ENCODE data around the gene IGF2R. TPM values are rescaled to one million over a fixed set of nuclear protein-coding genes. Genes with fewer than 3 reads are reported as not detected.

The IGF2R gene
- total and polyA plus RNA-seq, 2 donors from 2014 or later: 23.7 to 88.6 TPM

DNA sequence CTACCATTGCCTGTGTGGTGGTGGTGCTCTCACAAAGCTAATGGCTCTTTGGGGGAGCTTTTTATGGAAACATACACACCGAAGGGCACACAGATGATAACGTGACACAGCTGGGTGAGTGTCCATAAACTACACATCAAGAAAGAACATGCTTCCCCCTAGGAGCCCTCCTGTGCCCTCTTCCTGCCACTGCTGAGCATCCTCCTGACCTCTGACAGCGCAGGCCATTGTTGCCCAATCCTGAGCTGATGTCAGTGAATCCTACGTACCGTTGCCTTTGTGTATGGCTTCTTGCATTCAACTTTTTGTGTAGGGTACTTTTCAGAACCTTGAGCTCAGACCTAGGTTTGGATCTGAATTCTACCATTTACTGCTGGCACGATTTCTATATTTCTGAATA, 86.9 kb downstream of the IGF2R start:
- TF ChIP-seq, protein P1, sequence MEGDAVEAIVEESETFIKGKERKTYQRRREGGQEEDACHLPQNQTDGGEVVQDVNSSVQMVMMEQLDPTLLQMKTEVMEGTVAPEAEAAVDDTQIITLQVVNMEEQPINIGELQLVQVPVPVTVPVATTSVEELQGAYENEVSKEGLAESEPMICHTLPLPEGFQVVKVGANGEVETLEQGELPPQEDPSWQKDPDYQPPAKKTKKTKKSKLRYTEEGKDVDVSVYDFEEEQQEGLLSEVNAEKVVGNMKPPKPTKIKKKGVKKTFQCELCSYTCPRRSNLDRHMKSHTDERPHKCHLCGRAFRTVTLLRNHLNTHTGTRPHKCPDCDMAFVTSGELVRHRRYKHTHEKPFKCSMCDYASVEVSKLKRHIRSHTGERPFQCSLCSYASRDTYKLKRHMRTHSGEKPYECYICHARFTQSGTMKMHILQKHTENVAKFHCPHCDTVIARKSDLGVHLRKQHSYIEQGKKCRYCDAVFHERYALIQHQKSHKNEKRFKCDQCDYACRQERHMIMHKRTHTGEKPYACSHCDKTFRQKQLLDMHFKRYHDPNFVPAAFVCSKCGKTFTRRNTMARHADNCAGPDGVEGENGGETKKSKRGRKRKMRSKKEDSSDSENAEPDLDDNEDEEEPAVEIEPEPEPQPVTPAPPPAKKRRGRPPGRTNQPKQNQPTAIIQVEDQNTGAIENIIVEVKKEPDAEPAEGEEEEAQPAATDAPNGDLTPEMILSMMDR (IDR thresholded peaks at IDR 0.05; ENCODE audit: borderline replicate concordance, extremely low read depth, insufficient read depth): no peak
- H3K36me3 ChIP-seq (ENCODE audit: control insufficient read depth in 2 of 3, insufficient read depth in 3 of 3, low read length in 3 of 3): peaks cover 4 to 76% (median 65%) of the 10 kb centered on the region in 3 donors
- peaks cover 0 to 15% (median 8%) of the 10 kb centered on the region in 3 donors for H3K4me1 ChIP-seq (ENCODE audit: control insufficient read depth in 2 of 3, insufficient read depth in 2 of 3, low read depth in 1 of 3, low read length in 3 of 3)
- H3K4me3 ChIP-seq (ENCODE audit: low read length in 3 of 3): no peak overlapping the region
- H3K27me3 ChIP-seq (ENCODE audit: control insufficient read depth, insufficient read depth, low read length): no peaks in the 10 kb centered on the region
- intact Hi-C loops (cut with DNase I): no loop called here
- H3K27ac ChIP-seq (ENCODE audit: low read depth in 2 of 2, low read length in 2 of 2): no peak overlapping the region
- FAIRE-seq (no peak), DNase-seq (no peak)
- H3K9ac ChIP-seq (ENCODE audit: low read length in 3 of 3): no peak overlapping the region
- no peaks in the 10 kb centered on the region for H3K9me3 ChIP-seq (ENCODE audit: control insufficient read depth in 2 of 3, insufficient read depth in 1 of 3, low read length in 3 of 3)

DNA sequence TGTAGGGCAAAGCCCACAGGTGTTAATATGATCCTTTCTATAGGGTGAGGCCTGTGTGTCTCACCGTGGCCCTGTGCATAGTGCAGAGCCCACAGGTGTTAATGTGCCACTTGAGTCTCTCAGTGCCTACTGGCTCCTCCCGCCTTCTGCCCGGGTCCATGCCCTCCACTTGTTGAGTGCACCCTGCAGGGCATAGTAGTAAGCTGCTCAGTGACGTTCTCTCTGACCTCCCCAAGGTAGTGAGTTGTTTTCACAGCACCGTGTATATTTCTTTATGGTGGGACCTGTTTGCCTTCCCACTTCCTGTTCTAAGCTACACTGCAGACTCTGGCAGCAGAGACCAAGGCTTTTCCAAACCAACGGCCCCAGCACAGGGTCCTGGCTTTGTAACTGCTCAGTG, 88.2 kb downstream of the IGF2R start:
- Histone ChIP-seq H3K9ac (ENCODE audit: low read length in 3 of 3) (no peak overlapping the region), H3K9me3 (ENCODE audit: control insufficient read depth in 2 of 3, insufficient read depth in 1 of 3, low read length in 3 of 3) (no peaks in the 10 kb centered on the region), H3K27ac (ENCODE audit: low read depth in 2 of 2, low read length in 2 of 2) (no peak overlapping the region), H3K36me3 (ENCODE audit: control insufficient read depth in 2 of 3, insufficient read depth in 3 of 3, low read length in 3 of 3) (peaks cover 4 to 74% (median 63%) of the 10 kb centered on the region in 3 donors), H3K4me3 (ENCODE audit: low read length in 3 of 3) (no peak overlapping the region), H3K27me3 (ENCODE audit: control insufficient read depth, insufficient read depth, low read length) (no peaks in the 10 kb centered on the region), H3K4me1 (ENCODE audit: control insufficient read depth in 2 of 3, insufficient read depth in 2 of 3, low read depth in 1 of 3, low read length in 3 of 3) (peaks cover 0 to 15% (median 8%) of the 10 kb centered on the region in 3 donors)
- TF ChIP-seq, protein P1 (IDR thresholded peaks at IDR 0.05; ENCODE audit: borderline replicate concordance, extremely low read depth, insufficient read depth): no peak
- DNase-seq (no peak), FAIRE-seq (no peak)
- intact Hi-C loops (cut with DNase I): no loop called here

DNA sequence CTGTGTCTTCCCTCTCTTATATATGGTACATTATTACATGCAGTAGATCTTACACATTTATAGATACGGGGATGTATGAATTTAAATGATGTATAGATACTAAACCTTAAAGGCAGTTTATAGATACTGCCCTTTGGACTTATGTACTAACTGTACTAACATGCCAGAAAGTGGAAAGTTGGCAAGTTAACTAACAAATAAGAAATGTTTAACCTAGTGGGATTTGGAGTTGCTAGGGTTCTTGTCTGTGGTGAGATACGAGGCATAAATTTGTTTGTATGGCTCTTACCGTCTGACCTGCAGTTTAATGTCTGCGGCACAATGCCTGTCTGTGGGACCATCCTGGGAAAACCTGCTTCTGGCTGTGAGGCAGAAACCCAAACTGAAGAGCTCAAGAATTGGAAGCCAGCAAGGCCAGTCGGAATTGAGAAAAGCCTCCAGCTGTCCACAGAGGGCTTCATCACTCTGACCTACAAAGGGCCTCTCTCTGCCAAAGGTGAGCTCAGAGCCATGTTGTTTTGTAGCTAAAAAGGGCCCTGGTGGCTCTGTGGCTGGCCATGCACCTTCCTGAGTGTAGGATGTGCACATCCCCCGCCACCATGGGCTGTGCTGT, 89.8 kb downstream of the IGF2R start:
- no peak for FAIRE-seq
- Histone ChIP-seq H3K9ac (ENCODE audit: low read length in 3 of 3) (no peak overlapping the region), H3K27ac (ENCODE audit: low read depth in 2 of 2, low read length in 2 of 2) (peak overlapping the region in 1 of 2 donors; percentile 51), H3K9me3 (ENCODE audit: control insufficient read depth in 2 of 3, insufficient read depth in 1 of 3, low read length in 3 of 3) (no peaks in the 10 kb centered on the region), H3K4me3 (ENCODE audit: low read length in 3 of 3) (no peak overlapping the region), H3K4me1 (ENCODE audit: control insufficient read depth in 2 of 3, insufficient read depth in 2 of 3, low read depth in 1 of 3, low read length in 3 of 3) (peaks cover 0 to 15% (median 8%) of the 10 kb centered on the region in 3 donors), H3K36me3 (ENCODE audit: control insufficient read depth in 2 of 3, insufficient read depth in 3 of 3, low read length in 3 of 3) (peaks cover 4 to 82% (median 66%) of the 10 kb centered on the region in 3 donors), H3K27me3 (ENCODE audit: control insufficient read depth, insufficient read depth, low read length) (no peaks in the 10 kb centered on the region)
- intact Hi-C loops (cut with DNase I): no loop called here
- TF ChIP-seq, protein P1 (IDR thresholded peaks at IDR 0.05; ENCODE audit: borderline replicate concordance, extremely low read depth, insufficient read depth): no peak
- no peak for DNase-seq

Measured in kidney (tissue), 14 donors.